ENCODE results near the gene BSG.

DNA sequence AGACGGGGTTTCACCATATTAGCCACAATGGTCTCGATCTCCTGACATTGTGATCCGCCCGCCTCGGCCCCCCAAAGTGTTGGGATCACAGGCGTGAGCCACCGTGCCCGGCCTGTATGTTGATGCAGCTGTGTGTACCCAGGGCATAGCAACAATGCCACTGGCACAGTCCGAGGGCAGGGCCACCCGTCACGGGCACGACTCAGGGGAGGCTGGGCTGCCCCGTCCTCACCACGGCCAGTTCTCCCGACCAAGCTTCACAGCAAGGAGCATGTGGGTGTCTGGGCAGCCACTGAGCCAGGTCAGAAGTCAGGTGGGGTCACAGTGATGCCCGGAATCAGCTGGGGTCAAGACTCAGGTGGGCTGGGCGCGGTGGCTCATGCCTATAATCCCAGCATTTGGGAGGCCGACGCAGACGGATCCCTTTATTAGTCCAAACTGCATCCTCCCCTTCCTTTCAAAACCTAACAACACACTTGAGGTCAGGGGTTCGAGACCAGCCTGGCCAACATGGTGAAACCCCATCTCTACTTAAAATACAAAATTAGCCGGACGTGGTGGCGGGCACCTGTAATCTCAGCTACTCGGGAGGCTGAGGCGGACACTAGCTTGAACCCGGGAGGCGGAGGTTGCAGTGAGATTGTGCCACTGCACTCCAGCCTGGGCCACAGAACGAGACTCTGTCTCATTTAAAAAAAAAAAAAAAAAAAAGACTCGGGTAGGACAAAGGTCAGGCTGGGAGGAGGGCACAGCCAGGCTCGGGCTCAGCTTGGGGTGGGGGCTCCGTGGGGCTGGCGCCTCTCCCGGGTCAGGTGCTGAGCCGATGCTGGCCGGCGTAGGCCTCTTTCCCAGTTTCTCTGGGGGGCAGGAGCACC lies 42.0 kb upstream of the BSG start:
- TF ChIP-seq, protein P1, sequence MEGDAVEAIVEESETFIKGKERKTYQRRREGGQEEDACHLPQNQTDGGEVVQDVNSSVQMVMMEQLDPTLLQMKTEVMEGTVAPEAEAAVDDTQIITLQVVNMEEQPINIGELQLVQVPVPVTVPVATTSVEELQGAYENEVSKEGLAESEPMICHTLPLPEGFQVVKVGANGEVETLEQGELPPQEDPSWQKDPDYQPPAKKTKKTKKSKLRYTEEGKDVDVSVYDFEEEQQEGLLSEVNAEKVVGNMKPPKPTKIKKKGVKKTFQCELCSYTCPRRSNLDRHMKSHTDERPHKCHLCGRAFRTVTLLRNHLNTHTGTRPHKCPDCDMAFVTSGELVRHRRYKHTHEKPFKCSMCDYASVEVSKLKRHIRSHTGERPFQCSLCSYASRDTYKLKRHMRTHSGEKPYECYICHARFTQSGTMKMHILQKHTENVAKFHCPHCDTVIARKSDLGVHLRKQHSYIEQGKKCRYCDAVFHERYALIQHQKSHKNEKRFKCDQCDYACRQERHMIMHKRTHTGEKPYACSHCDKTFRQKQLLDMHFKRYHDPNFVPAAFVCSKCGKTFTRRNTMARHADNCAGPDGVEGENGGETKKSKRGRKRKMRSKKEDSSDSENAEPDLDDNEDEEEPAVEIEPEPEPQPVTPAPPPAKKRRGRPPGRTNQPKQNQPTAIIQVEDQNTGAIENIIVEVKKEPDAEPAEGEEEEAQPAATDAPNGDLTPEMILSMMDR (IDR thresholded peaks at IDR 0.05) = no peak
- TF ChIP-seq NR3C1 (CRISPR knock-in tag; conservative IDR thresholded peaks at IDR 0.05; ENCODE audit: low read depth) (no peak), NR1H2 (CRISPR knock-in tag; IDR thresholded peaks at IDR 0.05) (no peak), TEAD4 (CRISPR knock-in tag; IDR thresholded peaks at IDR 0.05) (no peak)

Data from WTC11 (cell line).